Upper lobe of right lung (tissue), 1 donor: ENCODE data around the gene GALR2. TPM values are rescaled to one million over a fixed set of nuclear protein-coding genes. Genes with fewer than 3 reads are reported as not detected.

Experiments used
- ATAC-seq: fragments of 200-7000 bp; cut with Tn5 transposase; one replicate; pipeline ENCODE4 v1.9.1; 2020; ENCODE audit warnings: mild to moderate bottlenecking, moderate library complexity
- DNase-seq: peaks from one replicate; pipeline ENCODE4 v3.0.0-alpha.2; 2020
- H3K27ac ChIP-seq: fragments of 200-600 bp; one replicate; pipeline ENCODE4 v1.8.0; 2022
- H3K27me3 ChIP-seq: fragments of 200-600 bp; one replicate; pipeline ENCODE4 v1.8.0; 2022; ENCODE audit warnings: mild to moderate bottlenecking
- H3K36me3 ChIP-seq: fragments of 200-600 bp; one replicate; pipeline ENCODE4 v1.8.0; 2022
- H3K4me1 ChIP-seq: fragments of 200-600 bp; one replicate; pipeline ENCODE4 v1.8.0; 2022
- H3K4me3 ChIP-seq: fragments of 200-600 bp; one replicate; pipeline ENCODE4 v1.8.0; 2022; ENCODE audit warnings: mild to moderate bottlenecking
- H3K9me3 ChIP-seq: fragments of 200-600 bp; one replicate; pipeline ENCODE4 v1.8.0; 2022
- intact Hi-C: fragments of 100-400 bp; cut with DNase I; formaldehyde crosslinking; loops from one replicate; pipeline ENCODE4 v1.11.0; 2022
- microRNA-seq: library from miRNA; unstranded; fragments of <30 nt; microRNA quantifications from one replicate; pipeline ENCODE4 v1.2.0, GENCODE V29; 2020; ENCODE audit warnings: borderline microRNAs expressed
- total RNA-seq: library from RNA; stranded (reverse); fragmentation: NEBNext Ultra II Directional; extraction: Animal tissue kit (Norgen Biotek cat#: 25700); gene quantifications from one replicate; pipeline ENCODE4 v1.2.1, GENCODE V29; 2021
- TF ChIP-seq, protein P1 (sequence below): fragments of 200-600 bp; IDR thresholded peaks from one replicate; pipeline ENCODE4 v1.8.0; 2022; ENCODE audit warnings: antibody characterized with exemption
- donor health status: DM: no; HTN: yes; CAD: no; lungs with severe emphysema.

The GALR2 gene
- total RNA-seq, 1 donor from 2014 or later = not detected

GRCh38 chr17:76123749-76124581, 49.4 kb downstream of the GALR2 start:
- no peak overlapping the region for H3K4me3 ChIP-seq
- no peak overlapping the region for H3K27ac ChIP-seq
- no peaks in the 10 kb centered on the region for H3K9me3 ChIP-seq
- ATAC-seq (no peak), DNase-seq (no peak)
- H3K36me3 ChIP-seq = no peaks in the 10 kb centered on the region
- intact Hi-C loops = loop anchor here (5.0 to 10.0 kb wide), 2 partner anchors 61 to 158 kb away; no protein-coding TSS in a partner anchor
- no peaks in the 10 kb centered on the region for H3K27me3 ChIP-seq
- peaks cover 6% of the 10 kb centered on the region for H3K4me1 ChIP-seq
- TF ChIP-seq, protein P1, sequence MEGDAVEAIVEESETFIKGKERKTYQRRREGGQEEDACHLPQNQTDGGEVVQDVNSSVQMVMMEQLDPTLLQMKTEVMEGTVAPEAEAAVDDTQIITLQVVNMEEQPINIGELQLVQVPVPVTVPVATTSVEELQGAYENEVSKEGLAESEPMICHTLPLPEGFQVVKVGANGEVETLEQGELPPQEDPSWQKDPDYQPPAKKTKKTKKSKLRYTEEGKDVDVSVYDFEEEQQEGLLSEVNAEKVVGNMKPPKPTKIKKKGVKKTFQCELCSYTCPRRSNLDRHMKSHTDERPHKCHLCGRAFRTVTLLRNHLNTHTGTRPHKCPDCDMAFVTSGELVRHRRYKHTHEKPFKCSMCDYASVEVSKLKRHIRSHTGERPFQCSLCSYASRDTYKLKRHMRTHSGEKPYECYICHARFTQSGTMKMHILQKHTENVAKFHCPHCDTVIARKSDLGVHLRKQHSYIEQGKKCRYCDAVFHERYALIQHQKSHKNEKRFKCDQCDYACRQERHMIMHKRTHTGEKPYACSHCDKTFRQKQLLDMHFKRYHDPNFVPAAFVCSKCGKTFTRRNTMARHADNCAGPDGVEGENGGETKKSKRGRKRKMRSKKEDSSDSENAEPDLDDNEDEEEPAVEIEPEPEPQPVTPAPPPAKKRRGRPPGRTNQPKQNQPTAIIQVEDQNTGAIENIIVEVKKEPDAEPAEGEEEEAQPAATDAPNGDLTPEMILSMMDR = no peak

GRCh38 chr17:76124582-76125390, 50.2 kb downstream of the GALR2 start:
- no peak overlapping the region for H3K27ac ChIP-seq
- no peaks in the 10 kb centered on the region for H3K27me3 ChIP-seq
- peaks cover 6% of the 10 kb centered on the region for H3K4me1 ChIP-seq
- TF ChIP-seq, protein P1 = no peak
- H3K4me3 ChIP-seq = no peak overlapping the region
- ATAC-seq (no peak), DNase-seq (no peak)
- no peaks in the 10 kb centered on the region for H3K36me3 ChIP-seq
- no peaks in the 10 kb centered on the region for H3K9me3 ChIP-seq
- intact Hi-C loops = loop anchor here (5.0 to 10.0 kb wide), 2 partner anchors 60 to 158 kb away; no protein-coding TSS in a partner anchor

GRCh38 chr17:76125391-76125675, 50.8 kb downstream of the GALR2 start:
- no peaks in the 10 kb centered on the region for H3K9me3 ChIP-seq
- TF ChIP-seq, protein P1 = no peak
- intact Hi-C loops = loop anchor here (10.0 kb wide), 1 partner anchor 59 kb away; no protein-coding TSS in a partner anchor
- H3K4me3 ChIP-seq = no peak overlapping the region
- H3K36me3 ChIP-seq = no peaks in the 10 kb centered on the region
- DNase-seq = no peak
- H3K27ac ChIP-seq = no peak overlapping the region
- ATAC-seq = no peak
- H3K4me1 ChIP-seq = peaks cover 6% of the 10 kb centered on the region
- H3K27me3 ChIP-seq = no peaks in the 10 kb centered on the region

DNA sequence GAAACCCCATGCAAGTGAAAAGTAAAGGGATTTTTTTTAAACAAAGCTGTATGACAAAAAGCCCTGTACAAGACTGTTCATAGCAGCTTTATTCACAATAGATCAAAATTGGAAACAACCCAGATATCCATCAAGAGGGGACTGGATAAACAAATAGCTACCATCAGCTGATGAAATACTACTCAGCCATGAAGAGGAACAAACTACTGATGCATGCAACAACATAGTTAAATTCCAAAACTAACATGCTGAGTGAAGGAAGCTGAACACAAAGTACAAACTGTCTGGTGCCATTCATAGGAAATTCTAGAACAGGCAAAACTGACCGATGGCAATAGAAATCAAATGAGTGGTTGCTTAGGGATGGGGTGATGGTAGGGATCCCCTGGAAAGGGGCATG, 51.3 kb downstream of the GALR2 start:
- no peaks in the 10 kb centered on the region for H3K27me3 ChIP-seq
- TF ChIP-seq, protein P1 = no peak
- peaks cover 6% of the 10 kb centered on the region for H3K4me1 ChIP-seq
- intact Hi-C loops = loop anchor here (10.0 kb wide), 1 partner anchor 59 kb away; no protein-coding TSS in a partner anchor
- H3K27ac ChIP-seq = no peak overlapping the region
- DNase-seq (no peak), ATAC-seq (no peak)
- H3K36me3 ChIP-seq = no peaks in the 10 kb centered on the region
- H3K9me3 ChIP-seq = no peaks in the 10 kb centered on the region
- no peak overlapping the region for H3K4me3 ChIP-seq

Small RNA genes lying within 50 kb of the gene (microRNA-seq; reads per million reads assigned to microRNA genes)
- gene MIR6868 = 3.1 reads per million, percentile 21 among the genes with 10 or more reads in this experiment

Other genes starting within 250 kb of the GALR2 start
- gene UNC13D, start 230.4 kb upstream of the GALR2 start, total RNA-seq = 145 TPM
- 156 TPM for gene WBP2, start 219.4 kb upstream of the GALR2 start, total RNA-seq
- gene TRIM47, start 196.2 kb upstream of the GALR2 start, total RNA-seq = 31.0 TPM
- 28.7 TPM for gene TRIM65, start 177.8 kb upstream of the GALR2 start, total RNA-seq
- gene MRPL38, start 169.9 kb upstream of the GALR2 start, total RNA-seq = 85.5 TPM
- gene FBF1, start 133.7 kb upstream of the GALR2 start, total RNA-seq = 11.3 TPM
- 75.2 TPM for gene ACOX1, start 95.6 kb upstream of the GALR2 start, total RNA-seq
- gene TEN1, start 95.5 kb upstream of the GALR2 start, total RNA-seq = 10.9 TPM
- gene CDK3, start 73.9 kb upstream of the GALR2 start, total RNA-seq = 9.6 TPM
- gene EVPL, start 47.5 kb upstream of the GALR2 start, total RNA-seq = 46.8 TPM
- 74.9 TPM for gene SRP68, start 2.3 kb upstream of the GALR2 start, total RNA-seq
- not detected for gene ZACN, start 4.4 kb downstream of the GALR2 start, total RNA-seq
- 121 TPM for gene EXOC7, start 29.0 kb downstream of the GALR2 start, total RNA-seq
- gene FOXJ1, start 66.5 kb downstream of the GALR2 start, total RNA-seq = 2.9 TPM
- 3.8 TPM for gene RNF157, start 165.7 kb downstream of the GALR2 start, total RNA-seq
- gene UBALD2, start 190.6 kb downstream of the GALR2 start, total RNA-seq = 56.7 TPM
- 3.4 TPM for gene QRICH2, start 233.5 kb downstream of the GALR2 start, total RNA-seq